ENCODE data around the gene MAML3.

The MAML3 gene

GRCh38 chr4:139972305-139972704, 181.7 kb downstream of the MAML3 start:
- Histone ChIP-seq H3K27ac (ENCODE audit: low read length) (no peak overlapping the region), H2AFZ (ENCODE audit: low read depth, low read length) (no peak overlapping the region), H3K36me3 (replicated peaks; ENCODE audit: low read depth, low read length) (no peaks in the 10 kb centered on the region), H3K9ac (ENCODE audit: low read length) (no peak overlapping the region), H3K9me3 (ENCODE audit: insufficient read depth, low read length) (no peaks in the 10 kb centered on the region), H3K27me3 (ENCODE audit: low read depth, low read length) (no peaks in the 10 kb centered on the region), H3K4me3 (ENCODE audit: low read length) (no peak overlapping the region), H4K20me1 (ENCODE audit: insufficient read depth, low read length) (no peaks in the 10 kb centered on the region), H3K4me1 (ENCODE audit: low read length) (peaks cover 33% of the 10 kb centered on the region), H3K4me2 (ENCODE audit: low read length) (no peak overlapping the region), H3K79me2 (ENCODE audit: low read length) (no peaks in the 10 kb centered on the region)
- TF ChIP-seq EZH2phosphoT487 (IDR thresholded peaks at IDR 0.05; ENCODE audit: low read depth) (no peak), CTCF (IDR thresholded peaks at IDR 0.05; ENCODE audit: low read depth, low read length) (no peak)

- H3K27me3 ChIP-seq (ENCODE audit: low read depth, low read length) = no peaks in the 10 kb centered on the region
- H3K4me1 ChIP-seq (ENCODE audit: low read length) = peaks cover 21% of the 10 kb centered on the region
- H2AFZ ChIP-seq (ENCODE audit: low read depth, low read length) = no peak overlapping the region
- H3K79me2 ChIP-seq (ENCODE audit: low read length) = no peaks in the 10 kb centered on the region
- no peaks in the 10 kb centered on the region for H3K9me3 ChIP-seq (ENCODE audit: insufficient read depth, low read length)
- no peaks in the 10 kb centered on the region for H3K36me3 ChIP-seq (replicated peaks; ENCODE audit: low read depth, low read length)
- no peak overlapping the region for H3K9ac ChIP-seq (ENCODE audit: low read length)
- H4K20me1 ChIP-seq (ENCODE audit: insufficient read depth, low read length) = no peaks in the 10 kb centered on the region
- H3K4me3 ChIP-seq (ENCODE audit: low read length) = no peak overlapping the region
- H3K4me2 ChIP-seq (ENCODE audit: low read length) = no peak overlapping the region
- TF ChIP-seq EZH2phosphoT487 (IDR thresholded peaks at IDR 0.05; ENCODE audit: low read depth) (no peak), CTCF (IDR thresholded peaks at IDR 0.05; ENCODE audit: low read depth, low read length) (no peak)
- H3K27ac ChIP-seq (ENCODE audit: low read length) = no peak overlapping the region
These were observed 182.9 kb downstream of the MAML3 start for GRCh38 chr4:139971111-139971510.

GRCh38 chr4:139969635-139970266, 184.2 kb downstream of the MAML3 start:
- no peaks in the 10 kb centered on the region for H4K20me1 ChIP-seq (ENCODE audit: insufficient read depth, low read length)
- no peak overlapping the region for H3K4me3 ChIP-seq (ENCODE audit: low read length)
- H3K4me1 ChIP-seq (ENCODE audit: low read length) = peaks cover 11% of the 10 kb centered on the region
- H3K27ac ChIP-seq (ENCODE audit: low read length) = no peak overlapping the region
- no peaks in the 10 kb centered on the region for H3K36me3 ChIP-seq (replicated peaks; ENCODE audit: low read depth, low read length)
- TF ChIP-seq EZH2phosphoT487 (IDR thresholded peaks at IDR 0.05; ENCODE audit: low read depth) (no peak), CTCF (IDR thresholded peaks at IDR 0.05; ENCODE audit: low read depth, low read length) (no peak)
- H3K79me2 ChIP-seq (ENCODE audit: low read length) = no peaks in the 10 kb centered on the region
- H3K9me3 ChIP-seq (ENCODE audit: insufficient read depth, low read length) = no peaks in the 10 kb centered on the region
- H2AFZ ChIP-seq (ENCODE audit: low read depth, low read length) = no peak overlapping the region
- no peak overlapping the region for H3K9ac ChIP-seq (ENCODE audit: low read length)
- no peak overlapping the region for H3K4me2 ChIP-seq (ENCODE audit: low read length)
- no peaks in the 10 kb centered on the region for H3K27me3 ChIP-seq (ENCODE audit: low read depth, low read length)

GRCh38 chr4:139968831-139969230, 185.2 kb downstream of the MAML3 start:
- no peak overlapping the region for H3K4me2 ChIP-seq (ENCODE audit: low read length)
- no peaks in the 10 kb centered on the region for H3K36me3 ChIP-seq (replicated peaks; ENCODE audit: low read depth, low read length)
- H3K9me3 ChIP-seq (ENCODE audit: insufficient read depth, low read length) = no peaks in the 10 kb centered on the region
- no peak overlapping the region for H3K27ac ChIP-seq (ENCODE audit: low read length)
- H3K9ac ChIP-seq (ENCODE audit: low read length) = no peak overlapping the region
- H3K4me1 ChIP-seq (ENCODE audit: low read length) = peaks cover 11% of the 10 kb centered on the region
- no peaks in the 10 kb centered on the region for H3K27me3 ChIP-seq (ENCODE audit: low read depth, low read length)
- H3K79me2 ChIP-seq (ENCODE audit: low read length) = no peaks in the 10 kb centered on the region
- no peaks in the 10 kb centered on the region for H4K20me1 ChIP-seq (ENCODE audit: insufficient read depth, low read length)
- no peak overlapping the region for H3K4me3 ChIP-seq (ENCODE audit: low read length)
- TF ChIP-seq CTCF (IDR thresholded peaks at IDR 0.05; ENCODE audit: low read depth, low read length) (no peak), EZH2phosphoT487 (IDR thresholded peaks at IDR 0.05; ENCODE audit: low read depth) (no peak)
- H2AFZ ChIP-seq (ENCODE audit: low read depth, low read length) = no peak overlapping the region
